Trophoblast cell (in vitro differentiated cells and primary cell): ENCODE results near the gene PLEKHA5.

Experiments
- DNase-seq, 2 donors: peaks; one replicate each; pipeline ENCODE4 v3.0.0-alpha.2; 2016
- H2AFZ ChIP-seq: 2 replicates; pipeline ENCODE4 v1.6.1; 2013; ENCODE audit warnings: low read length, moderate library complexity, mild to moderate bottlenecking; ENCODE audit not compliant: insufficient read depth, poor library complexity
- H2AK5ac ChIP-seq: 2 replicates; pipeline ENCODE4 v1.6.1; 2013; ENCODE audit warnings: mild to moderate bottlenecking, low read length
- H2BK120ac ChIP-seq: 2 replicates; pipeline ENCODE4 v1.6.1; 2013; ENCODE audit warnings: low read length, mild to moderate bottlenecking, moderate library complexity; ENCODE audit not compliant: insufficient read depth, poor library complexity
- H2BK12ac ChIP-seq: 2 replicates; pipeline ENCODE4 v1.6.1; 2013; ENCODE audit warnings: mild to moderate bottlenecking, low read length, moderate library complexity
- H2BK5ac ChIP-seq: 2 replicates; pipeline ENCODE4 v1.6.1; 2013; ENCODE audit warnings: low read length, low read depth, moderate library complexity, mild to moderate bottlenecking; ENCODE audit not compliant: poor library complexity
- H3K14ac ChIP-seq: 2 replicates; pipeline ENCODE4 v1.6.1; 2013; ENCODE audit warnings: mild to moderate bottlenecking, low read length
- H3K18ac ChIP-seq: 2 replicates; pipeline ENCODE4 v1.6.1; 2013; ENCODE audit warnings: mild to moderate bottlenecking, low read length
- H3K23ac ChIP-seq: 2 replicates; pipeline ENCODE4 v1.6.1; 2013; ENCODE audit warnings: low read length
- H3K27ac ChIP-seq: 2 replicates; pipeline ENCODE4 v1.5.1; 2013; ENCODE audit warnings: low read depth, mild to moderate bottlenecking, inconsistent platforms, low read length, moderate library complexity
- H3K27me3 ChIP-seq: 2 replicates; pipeline ENCODE4 v1.6.1; 2013; ENCODE audit warnings: inconsistent platforms, mild to moderate bottlenecking, low read length, moderate library complexity; ENCODE audit not compliant: insufficient read depth
- H3K36me3 ChIP-seq, 2 experiments: 1 replicate in 1 of 2; 2 replicates in 1 of 2; pipeline ENCODE4 v1.6.1; 2013; ENCODE audit warnings: low read length in 2 of 2, mild to moderate bottlenecking in 2 of 2, moderate library complexity in 1 of 2; ENCODE audit not compliant: insufficient read depth in 2 of 2, control insufficient read depth in 1 of 2
- H3K4ac ChIP-seq: 2 replicates; pipeline ENCODE4 v1.6.1; 2013; ENCODE audit warnings: low read depth, mild to moderate bottlenecking, low read length, moderate library complexity
- H3K4me1 ChIP-seq, 2 experiments: 1 replicate in 1 of 2; 2 replicates in 1 of 2; pipeline ENCODE4 v1.6.1; 2013; ENCODE audit warnings: low read length in 2 of 2, mild to moderate bottlenecking in 2 of 2, moderate library complexity in 1 of 2; ENCODE audit not compliant: insufficient read depth in 2 of 2, control insufficient read depth in 1 of 2
- H3K4me2 ChIP-seq: 2 replicates; pipeline ENCODE4 v1.6.1; 2013; ENCODE audit warnings: inconsistent platforms, mild to moderate bottlenecking, low read length, moderate library complexity
- H3K4me3 ChIP-seq: 2 replicates; pipeline ENCODE4 v1.5.1; 2013; ENCODE audit warnings: mild to moderate bottlenecking, low read depth, low read length, inconsistent platforms
- H3K79me1 ChIP-seq: one replicate; pipeline ENCODE4 v1.6.1; 2013; ENCODE audit warnings: low read length
- H3K79me2 ChIP-seq: 2 replicates; pipeline ENCODE4 v1.6.1; 2013; ENCODE audit warnings: low read length, mild to moderate bottlenecking; ENCODE audit not compliant: control insufficient read depth, insufficient read depth, poor library complexity
- H3K9ac ChIP-seq: 2 replicates; pipeline ENCODE4 v1.6.1; 2013; ENCODE audit warnings: mild to moderate bottlenecking, low read length
- H3K9me3 ChIP-seq: 2 replicates; pipeline ENCODE4 v1.6.1; 2013; ENCODE audit warnings: low read depth, mild to moderate bottlenecking, control low read depth, inconsistent platforms, low read length; ENCODE audit not compliant: insufficient read depth
- H4K12ac ChIP-seq: 2 replicates; pipeline ENCODE4 v1.6.1; 2013; ENCODE audit warnings: low read depth, mild to moderate bottlenecking, low read length, moderate library complexity
- H4K8ac ChIP-seq: 2 replicates; pipeline ENCODE4 v1.6.1; 2013; ENCODE audit warnings: low read depth, mild to moderate bottlenecking, low read length, moderate library complexity
- H4K91ac ChIP-seq: one replicate; pipeline ENCODE4 v1.6.1; 2013; ENCODE audit warnings: low read depth, mild to moderate bottlenecking, low read length, moderate library complexity
- WGBS: extraction: QIAGEN DNeasy Blood & Tissue Kit; methylation state at CpG from one replicate; pipeline ENCODE4 v1.1.7; 2013; ENCODE audit warnings: missing lambda C conversion rate; ENCODE audit not compliant: insufficient read length, insufficient coverage; ENCODE audit errors: extremely low coverage; 5-methylcytosine and 5-hydroxymethylcytosine counted together

Gene PLEKHA5

DNA sequence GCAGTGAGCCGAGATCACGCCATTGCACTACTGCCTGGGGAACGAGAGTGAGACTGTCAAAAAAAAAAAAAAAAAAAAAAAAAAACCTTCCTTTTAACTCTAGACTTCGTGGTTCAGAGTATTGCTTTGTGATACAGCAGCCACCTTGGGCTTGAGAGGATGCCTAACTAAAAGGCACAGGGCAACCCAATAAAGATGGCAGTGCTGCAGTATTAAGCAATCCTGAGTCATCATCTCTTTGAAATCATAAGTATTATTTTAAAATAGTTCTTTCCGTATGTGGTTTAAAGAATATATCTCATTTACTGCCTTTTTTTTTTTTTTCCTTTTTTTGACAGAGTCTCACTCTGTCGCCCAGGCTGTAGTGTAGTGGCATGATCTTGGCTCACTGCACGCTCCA is 116.1 kb downstream of the PLEKHA5 start:
- Histone ChIP-seq H4K91ac (no peak overlapping the region), H2AK5ac (no peak overlapping the region), H3K9me3 (no peaks in the 10 kb centered on the region), H3K23ac (no peak overlapping the region), H2BK120ac (no peak overlapping the region), H2BK12ac (no peak overlapping the region), H3K4me2 (no peak overlapping the region), H3K79me1 (no peaks in the 10 kb centered on the region), H2BK5ac (no peak overlapping the region), H2AFZ (no peak overlapping the region), H3K4me3 (no peak overlapping the region), H4K12ac (no peak overlapping the region), H3K14ac (no peak overlapping the region), H3K4ac (no peak overlapping the region), H4K8ac (no peak overlapping the region), H3K36me3 (peaks cover 0 to 2% of the 10 kb centered on the region in 2 experiments), H3K18ac (no peak overlapping the region), H3K27ac (no peak overlapping the region), H3K27me3 (no peaks in the 10 kb centered on the region), H3K79me2 (no peaks in the 10 kb centered on the region), H3K9ac (no peak overlapping the region), H3K4me1 (no peaks in the 10 kb centered on the region)
- no peak for DNase-seq
- WGBS = no CpG with 5 or more reads among the region's 7 CpGs

DNA sequence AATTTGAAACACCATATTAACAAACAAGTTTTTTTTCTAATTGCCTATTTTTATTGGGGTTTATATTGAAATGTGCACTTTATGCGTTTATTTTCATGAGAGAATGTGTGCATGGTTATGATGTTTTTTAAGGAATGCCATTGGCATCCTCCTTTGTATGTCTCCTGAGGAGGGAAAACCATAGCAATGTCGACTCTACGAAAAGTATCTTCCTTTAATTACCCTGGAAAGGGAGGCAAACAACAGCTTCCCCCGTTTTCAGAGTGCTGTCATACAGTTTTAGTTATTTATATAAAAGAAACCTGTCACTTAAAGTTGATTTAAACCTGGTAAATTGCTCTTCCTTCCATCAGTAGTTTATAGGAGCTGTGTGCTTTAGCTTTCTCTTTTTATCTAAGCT is 117.4 kb downstream of the PLEKHA5 start:
- Histone ChIP-seq H4K8ac (no peak overlapping the region), H3K27ac (no peak overlapping the region), H4K12ac (no peak overlapping the region), H3K4me3 (no peak overlapping the region), H2BK5ac (no peak overlapping the region), H3K18ac (no peak overlapping the region), H3K4me1 (no peaks in the 10 kb centered on the region), H3K27me3 (no peaks in the 10 kb centered on the region), H3K9me3 (no peaks in the 10 kb centered on the region), H2BK12ac (no peak overlapping the region), H3K79me1 (no peaks in the 10 kb centered on the region), H3K79me2 (no peaks in the 10 kb centered on the region), H4K91ac (no peak overlapping the region), H3K14ac (no peak overlapping the region), H3K9ac (no peak overlapping the region), H3K4ac (no peak overlapping the region), H3K36me3 (peaks cover 0 to 2% of the 10 kb centered on the region in 2 experiments), H2AK5ac (no peak overlapping the region), H2BK120ac (no peak overlapping the region), H2AFZ (no peak overlapping the region), H3K23ac (no peak overlapping the region), H3K4me2 (no peak overlapping the region)
- no peak for DNase-seq
- no CpG with 5 or more reads among the region's 4 CpGs for WGBS

DNA sequence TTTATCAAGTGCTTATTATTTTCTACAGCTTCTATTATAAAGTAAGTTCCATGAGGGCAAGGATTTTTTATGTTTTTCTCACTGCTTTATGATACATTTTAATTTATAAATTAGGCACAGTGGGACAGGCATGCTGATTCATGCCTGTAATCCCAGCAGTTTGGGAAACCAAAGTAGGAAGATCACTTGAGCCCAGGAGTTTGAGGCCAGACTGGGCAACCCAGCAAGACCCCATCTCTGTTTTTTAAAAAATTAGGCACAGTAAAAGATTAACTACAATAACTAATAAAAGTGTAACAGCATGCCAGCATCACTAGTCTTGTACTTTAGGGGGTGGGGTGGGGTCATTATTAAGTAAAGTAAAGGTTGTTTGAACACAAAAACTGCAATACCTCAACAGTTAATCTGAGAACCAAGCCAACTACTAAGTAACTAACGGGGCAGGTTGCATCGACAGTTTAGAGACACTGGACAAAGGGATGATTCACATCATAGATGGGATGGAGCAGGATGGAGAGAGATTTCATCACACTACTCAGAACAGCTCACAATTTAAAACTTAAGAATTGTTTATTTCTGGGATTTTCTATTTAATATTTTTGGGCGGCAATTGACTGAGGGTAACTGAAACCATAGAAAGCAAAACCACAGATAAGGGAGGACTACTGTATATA is 119.5 kb downstream of the PLEKHA5 start:
- Histone ChIP-seq H3K36me3 (no peaks in the 10 kb centered on the region), H3K9me3 (no peaks in the 10 kb centered on the region)
- WGBS = no CpG with 5 or more reads among the region's 3 CpGs

DNA sequence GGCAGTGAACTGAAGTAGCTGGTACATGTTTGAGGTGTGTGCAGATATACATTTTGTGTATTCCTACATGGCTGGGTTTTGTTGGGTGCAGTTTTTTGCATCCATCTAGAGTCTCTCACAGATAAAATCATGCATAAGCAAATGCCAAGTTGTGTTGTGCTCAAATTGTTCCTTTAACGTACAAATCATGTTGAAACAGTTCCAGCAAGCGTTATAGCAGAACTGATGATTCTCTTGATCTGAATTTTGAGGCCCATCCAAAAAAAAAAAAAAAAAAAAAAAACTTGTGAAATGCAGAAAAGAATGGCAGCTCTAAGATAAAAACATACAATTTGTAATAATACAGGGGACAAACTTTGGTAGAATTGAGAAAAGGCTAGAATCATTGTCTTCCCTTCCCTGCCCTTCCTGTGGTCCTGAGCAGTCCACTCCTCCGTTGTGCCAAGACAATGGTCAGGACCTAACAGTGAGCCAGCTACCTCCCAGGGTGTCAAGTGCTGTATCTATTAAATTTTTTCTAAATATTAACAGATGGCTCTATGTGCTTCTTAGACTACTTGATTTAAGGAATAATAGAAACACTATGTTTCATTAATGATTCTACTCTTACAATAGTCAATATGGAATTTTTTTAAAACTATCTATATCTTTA is 122.1 kb downstream of the PLEKHA5 start:
- no CpG with 5 or more reads among the region's 3 CpGs for WGBS
- H3K36me3 ChIP-seq = no peaks in the 10 kb centered on the region
- DNase-seq = no peak
- no peak overlapping the region for H2AFZ ChIP-seq
- no peaks in the 10 kb centered on the region for H3K4me1 ChIP-seq
- H3K4me2 ChIP-seq = no peak overlapping the region
- H3K4ac ChIP-seq = no peak overlapping the region
- H4K91ac ChIP-seq = no peak overlapping the region
- H3K27me3 ChIP-seq = no peaks in the 10 kb centered on the region
- no peak overlapping the region for H3K23ac ChIP-seq
- H2AK5ac ChIP-seq = no peak overlapping the region
- H4K8ac ChIP-seq = no peak overlapping the region
- no peak overlapping the region for H3K27ac ChIP-seq
- H3K18ac ChIP-seq = no peak overlapping the region
- H3K14ac ChIP-seq = no peak overlapping the region
- no peak overlapping the region for H2BK120ac ChIP-seq
- no peaks in the 10 kb centered on the region for H3K79me1 ChIP-seq
- H4K12ac ChIP-seq = no peak overlapping the region
- H3K79me2 ChIP-seq = no peaks in the 10 kb centered on the region
- no peaks in the 10 kb centered on the region for H3K9me3 ChIP-seq
- H3K9ac ChIP-seq = no peak overlapping the region
- no peak overlapping the region for H2BK5ac ChIP-seq
- no peak overlapping the region for H2BK12ac ChIP-seq
- no peak overlapping the region for H3K4me3 ChIP-seq

More for the DNA sequence above, 119.5 kb downstream of the PLEKHA5 start:
- H3K79me1 ChIP-seq = no peaks in the 10 kb centered on the region
- no peaks in the 10 kb centered on the region for H3K79me2 ChIP-seq
- no peak overlapping the region for H2BK120ac ChIP-seq
- H3K27ac ChIP-seq = no peak overlapping the region
- H3K23ac ChIP-seq = no peak overlapping the region
- no peaks in the 10 kb centered on the region for H3K27me3 ChIP-seq
- H2BK12ac ChIP-seq = no peak overlapping the region
- H3K4me2 ChIP-seq = no peak overlapping the region
- H3K9ac ChIP-seq = no peak overlapping the region
- H4K12ac ChIP-seq = no peak overlapping the region
- H3K4me3 ChIP-seq = no peak overlapping the region
- H4K91ac ChIP-seq = no peak overlapping the region
- no peak for DNase-seq
- H3K18ac ChIP-seq = no peak overlapping the region
- H2BK5ac ChIP-seq = no peak overlapping the region
- H4K8ac ChIP-seq = no peak overlapping the region
- no peaks in the 10 kb centered on the region for H3K4me1 ChIP-seq
- no peak overlapping the region for H3K4ac ChIP-seq
- no peak overlapping the region for H2AFZ ChIP-seq
- H2AK5ac ChIP-seq = no peak overlapping the region
- H3K14ac ChIP-seq = no peak overlapping the region
